GM13976 (cell line): ENCODE measurements around the gene CRIM1.

Experiments used
- DNase-seq: peaks from one replicate; pipeline ENCODE4 v3.0.0; 2012; ENCODE audit warnings: low spot score
- in situ Hi-C: fragments of 300-500 bp; cut with MboI; formaldehyde crosslinking; loops from one replicate; pipeline ENCODE4 v1.12.0; 2022; ENCODE audit warnings: low sequenced_read_pairs, mixed read lengths, inconsistent platforms; ENCODE audit not compliant: unreplicated experiment
- TF ChIP-seq, protein P1 (sequence below): IDR thresholded peaks from 2 replicates; pipeline ENCODE4 v1.5.1; 2012; ENCODE audit warnings: borderline replicate concordance, mild to moderate bottlenecking; ENCODE audit not compliant: insufficient read depth; ENCODE audit errors: extremely low read depth, missing control alignments, control extremely low read depth

Gene CRIM1

DNA sequence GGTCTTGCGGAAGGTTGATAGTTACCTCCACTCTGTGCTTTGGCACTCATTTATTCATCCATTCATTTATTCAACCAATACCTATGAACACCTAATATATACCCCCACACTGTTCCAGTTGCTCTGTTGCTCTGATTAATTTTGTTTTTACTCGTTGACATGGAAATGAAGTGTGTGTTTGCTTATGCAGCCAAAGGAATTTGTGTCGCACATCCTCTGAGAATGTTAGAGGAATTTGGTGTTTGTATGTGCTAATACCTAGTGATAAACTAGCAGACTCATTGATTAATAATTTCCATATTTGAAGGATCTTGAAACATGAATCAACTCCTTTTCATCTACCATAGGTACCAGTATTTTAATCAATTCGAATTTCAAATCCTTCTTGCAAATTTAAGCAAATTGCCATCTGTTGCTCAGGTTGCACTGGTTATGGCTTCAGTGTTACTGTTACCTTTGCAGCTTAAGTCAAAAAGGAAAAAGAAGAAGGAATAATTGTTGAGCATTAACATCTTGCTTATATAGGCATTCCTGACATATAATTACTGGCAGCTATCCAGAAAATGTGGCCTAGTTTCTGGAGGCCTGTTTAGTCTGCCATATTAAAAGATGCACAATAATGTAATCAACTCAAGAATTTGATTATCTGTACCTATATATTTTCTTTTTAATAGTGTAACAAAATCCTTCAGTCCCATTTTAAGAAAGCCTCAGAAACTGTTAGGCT lies 25.7 kb upstream of the CRIM1 start:
- DNase-seq: no peak
- TF ChIP-seq, protein P1, sequence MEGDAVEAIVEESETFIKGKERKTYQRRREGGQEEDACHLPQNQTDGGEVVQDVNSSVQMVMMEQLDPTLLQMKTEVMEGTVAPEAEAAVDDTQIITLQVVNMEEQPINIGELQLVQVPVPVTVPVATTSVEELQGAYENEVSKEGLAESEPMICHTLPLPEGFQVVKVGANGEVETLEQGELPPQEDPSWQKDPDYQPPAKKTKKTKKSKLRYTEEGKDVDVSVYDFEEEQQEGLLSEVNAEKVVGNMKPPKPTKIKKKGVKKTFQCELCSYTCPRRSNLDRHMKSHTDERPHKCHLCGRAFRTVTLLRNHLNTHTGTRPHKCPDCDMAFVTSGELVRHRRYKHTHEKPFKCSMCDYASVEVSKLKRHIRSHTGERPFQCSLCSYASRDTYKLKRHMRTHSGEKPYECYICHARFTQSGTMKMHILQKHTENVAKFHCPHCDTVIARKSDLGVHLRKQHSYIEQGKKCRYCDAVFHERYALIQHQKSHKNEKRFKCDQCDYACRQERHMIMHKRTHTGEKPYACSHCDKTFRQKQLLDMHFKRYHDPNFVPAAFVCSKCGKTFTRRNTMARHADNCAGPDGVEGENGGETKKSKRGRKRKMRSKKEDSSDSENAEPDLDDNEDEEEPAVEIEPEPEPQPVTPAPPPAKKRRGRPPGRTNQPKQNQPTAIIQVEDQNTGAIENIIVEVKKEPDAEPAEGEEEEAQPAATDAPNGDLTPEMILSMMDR: no peak
- in situ Hi-C loops: no loop called here

DNA sequence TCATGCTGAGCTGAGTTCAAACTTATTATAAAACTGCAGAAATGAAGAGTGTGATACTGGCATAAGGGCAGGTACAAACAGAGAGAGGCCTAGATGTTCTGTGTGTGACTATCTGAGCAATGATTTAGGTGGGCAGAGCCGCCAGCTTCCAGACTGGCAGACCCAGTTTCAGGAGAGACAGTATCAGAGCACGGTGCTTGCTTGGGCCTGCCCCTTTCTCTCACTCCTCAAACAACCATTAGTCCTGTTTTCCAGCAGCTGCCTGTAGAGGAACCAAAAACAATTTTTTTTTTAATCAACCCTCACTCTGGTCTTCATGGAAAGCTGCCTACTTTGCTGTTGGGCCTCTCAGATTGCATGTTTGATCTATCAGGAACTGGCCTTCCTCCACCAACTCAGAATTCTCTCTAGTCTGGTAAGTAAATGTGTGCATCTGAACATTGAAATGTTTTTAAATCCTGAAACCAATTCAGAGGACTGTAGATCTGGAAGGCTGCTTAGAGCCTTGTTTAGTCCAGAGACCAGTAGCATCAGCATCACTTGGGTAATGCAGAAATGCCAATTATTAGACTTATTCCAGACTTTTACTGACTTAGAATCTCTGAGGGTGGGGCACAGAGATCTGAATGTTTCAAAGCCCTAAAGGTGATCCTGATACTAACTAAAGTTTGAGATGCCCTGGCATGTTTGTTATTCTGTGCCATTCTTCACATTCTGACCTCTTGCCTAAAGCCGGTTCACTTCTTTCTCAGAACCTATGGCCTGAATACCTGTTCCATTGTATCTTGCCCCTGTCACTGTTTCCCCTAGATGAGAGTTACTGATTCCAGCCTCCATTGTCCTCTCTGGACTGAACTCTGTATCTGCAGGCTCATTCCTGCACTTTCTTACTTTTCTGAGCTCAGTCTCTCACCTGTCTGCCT lies 24.8 kb upstream of the CRIM1 start:
- no peak for DNase-seq
- TF ChIP-seq, protein P1: no peak
- in situ Hi-C loops: no loop called here

DNA sequence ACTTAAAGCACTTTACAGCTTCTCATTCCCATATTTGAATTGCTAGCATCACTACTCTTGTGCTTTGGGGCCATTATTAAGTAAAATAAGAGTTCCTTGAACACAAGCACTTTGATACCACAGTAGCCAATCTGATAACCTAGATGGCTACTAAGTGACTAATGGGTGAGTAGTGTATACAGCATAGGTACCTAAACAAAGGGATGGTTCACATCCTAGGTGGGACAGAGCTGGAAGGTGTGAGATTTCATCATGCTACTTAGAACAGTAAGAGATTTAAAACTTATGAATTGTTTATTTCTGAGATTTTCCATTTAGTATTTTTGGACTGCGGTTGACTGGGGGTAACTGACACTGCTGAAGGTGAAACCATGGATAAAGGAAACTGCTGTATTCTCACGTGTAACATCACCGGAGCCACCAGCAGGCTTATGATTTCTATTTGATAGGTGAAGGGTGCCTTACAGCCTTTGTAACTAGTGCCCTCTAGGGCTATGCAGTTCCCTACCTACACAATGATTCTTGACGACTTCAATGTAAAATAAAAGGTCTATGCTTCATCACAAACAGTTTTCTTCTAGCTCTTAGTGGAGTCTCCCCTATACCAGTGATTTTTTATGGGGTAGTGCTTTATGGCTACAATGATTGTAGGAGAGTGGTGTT lies 22.1 kb upstream of the CRIM1 start:
- in situ Hi-C loops: no loop called here
- DNase-seq: no peak
- TF ChIP-seq, protein P1: no peak

DNA sequence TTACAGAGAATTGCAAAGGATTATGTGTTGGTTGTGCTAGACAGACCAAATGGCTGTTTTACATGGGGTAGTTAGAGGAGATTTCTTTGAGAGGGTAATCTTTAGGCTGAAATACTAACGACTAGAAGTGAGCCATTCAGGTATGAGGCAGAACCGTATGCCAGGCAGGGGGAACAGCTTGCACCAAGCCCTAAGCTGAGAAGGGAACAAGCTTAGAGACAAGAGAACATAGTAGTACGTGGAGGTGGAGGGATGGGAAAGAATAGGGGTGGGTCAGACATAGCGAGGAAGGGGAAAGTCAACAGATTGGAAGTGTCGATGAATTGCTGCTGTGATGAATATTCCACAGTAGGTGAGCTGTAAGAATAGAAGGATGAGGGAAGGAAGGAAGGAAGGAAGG lies 20.0 kb upstream of the CRIM1 start:
- no peak for DNase-seq
- TF ChIP-seq, protein P1: no peak
- in situ Hi-C loops: no loop called here

DNA sequence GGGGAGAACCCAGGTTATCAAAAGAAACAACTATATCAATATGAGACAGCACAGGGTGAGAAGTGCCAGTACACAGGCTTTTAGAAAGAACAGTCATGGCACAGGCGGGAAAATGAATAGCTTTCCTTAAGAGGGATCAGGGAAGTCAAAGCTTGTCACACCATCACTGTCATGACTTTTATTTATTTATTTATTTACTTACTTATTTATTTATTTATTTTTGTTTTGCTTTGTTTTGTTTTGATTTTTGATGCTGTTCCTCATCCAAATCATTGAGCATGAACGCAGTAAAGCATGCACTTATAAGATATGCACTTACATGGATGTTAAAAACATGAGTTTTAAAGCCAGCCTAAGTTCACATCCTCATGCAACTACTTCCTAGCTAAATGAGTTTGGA lies 19.3 kb upstream of the CRIM1 start:
- DNase-seq: no peak
- TF ChIP-seq, protein P1: no peak
- in situ Hi-C loops: no loop called here

DNA sequence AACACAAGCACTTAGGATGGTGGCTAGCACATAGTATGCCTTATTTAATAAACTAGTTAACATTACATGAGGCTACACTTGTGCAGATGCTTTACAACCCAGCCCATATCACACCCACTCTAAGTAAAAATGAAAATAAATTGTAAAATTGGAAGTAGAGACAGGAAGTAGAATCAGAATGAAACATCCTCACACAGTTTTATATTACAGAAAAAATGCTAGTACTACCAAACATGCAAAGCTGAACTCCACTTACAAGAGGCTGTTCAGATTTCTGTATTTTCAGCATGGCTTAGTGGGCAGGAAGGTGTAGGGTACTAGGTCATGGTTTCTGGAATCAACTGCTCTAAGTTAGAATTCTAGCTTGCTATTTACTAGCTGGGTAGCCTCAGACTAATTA lies 18.2 kb upstream of the CRIM1 start:
- no peak for DNase-seq
- in situ Hi-C loops: no loop called here
- TF ChIP-seq, protein P1: no peak
